Smooth muscle cell of the pulmonary artery (primary cell): ENCODE results near the gene PIK3R4. TPM values are rescaled to one million over a fixed set of nuclear protein-coding genes. Genes with fewer than 3 reads are reported as not detected.

Experiments used
- total RNA-seq: library from RNA; depleted of rRNA; stranded (reverse); fragments of >200 nt; gene quantifications from 2 replicates; pipeline ENCODE4 v1.2.3, GENCODE V29; 2014

The PIK3R4 gene
- total RNA-seq, result 31.5 and 37.9 TPM in 2 replicates

GRCh38 chr3:130746246-130747039 is at the start of gene PIK3R4:
Gene PIK3R4 (minus strand): TSS chr3:130746829. CDS start chr3:130745218, 1,611 bp downstream.

Other genes starting within 250 kb of the PIK3R4 start
- gene COL6A6, start 229.7 kb downstream of the PIK3R4 start, total RNA-seq, result 0.23 and 2.7 TPM in 2 replicates
- 172 and 215 TPM in 2 replicates for gene ATP2C1, start 147.3 kb upstream of the PIK3R4 start, total RNA-seq